Suprapubic skin (tissue), 3 donors: ENCODE results near the gene CNTN2.

Experiments
- POLR2A ChIP-seq, 2 donors: fragments of 450-650 bp; IDR thresholded peaks; one replicate each; pipeline ENCODE4 v1.6.1; 2017; ENCODE audit warnings: antibody characterized with exemption in 2 of 2, mild to moderate bottlenecking in 2 of 2, moderate library complexity in 2 of 2
- TF ChIP-seq, protein P1 (sequence below), 2 donors: fragments of 200-600 bp in 1 of 2; fragments of 450-650 bp in 1 of 2; sonication (generic) in 1 of 2; IDR thresholded peaks; one replicate each; pipeline ENCODE4 v1.5.1; 2016 to 2019; ENCODE audit warnings: antibody characterized with exemption in 2 of 2, mild to moderate bottlenecking in 1 of 2, moderate library complexity in 1 of 2

DNA sequence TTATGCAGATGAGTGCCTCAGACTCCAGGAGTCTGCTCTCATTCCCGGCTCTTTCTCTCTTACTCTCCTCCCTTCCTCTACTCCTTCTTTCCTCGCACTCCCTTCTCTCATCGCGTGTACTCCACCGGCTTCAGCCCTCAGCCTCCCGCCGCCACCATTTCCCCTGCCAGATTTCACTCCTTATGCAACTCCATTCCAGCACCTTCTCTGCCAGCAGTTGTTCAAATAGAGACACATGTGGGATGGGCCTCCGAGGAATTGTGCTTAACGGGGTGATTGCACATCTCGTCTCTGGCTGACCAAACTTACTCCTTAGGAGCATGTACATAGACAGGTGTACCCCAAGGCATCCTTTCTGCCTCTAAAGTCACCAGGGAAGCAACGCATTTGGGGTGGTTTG is 2.1 kb downstream of the CNTN2 start:
- TF ChIP-seq, protein P1, sequence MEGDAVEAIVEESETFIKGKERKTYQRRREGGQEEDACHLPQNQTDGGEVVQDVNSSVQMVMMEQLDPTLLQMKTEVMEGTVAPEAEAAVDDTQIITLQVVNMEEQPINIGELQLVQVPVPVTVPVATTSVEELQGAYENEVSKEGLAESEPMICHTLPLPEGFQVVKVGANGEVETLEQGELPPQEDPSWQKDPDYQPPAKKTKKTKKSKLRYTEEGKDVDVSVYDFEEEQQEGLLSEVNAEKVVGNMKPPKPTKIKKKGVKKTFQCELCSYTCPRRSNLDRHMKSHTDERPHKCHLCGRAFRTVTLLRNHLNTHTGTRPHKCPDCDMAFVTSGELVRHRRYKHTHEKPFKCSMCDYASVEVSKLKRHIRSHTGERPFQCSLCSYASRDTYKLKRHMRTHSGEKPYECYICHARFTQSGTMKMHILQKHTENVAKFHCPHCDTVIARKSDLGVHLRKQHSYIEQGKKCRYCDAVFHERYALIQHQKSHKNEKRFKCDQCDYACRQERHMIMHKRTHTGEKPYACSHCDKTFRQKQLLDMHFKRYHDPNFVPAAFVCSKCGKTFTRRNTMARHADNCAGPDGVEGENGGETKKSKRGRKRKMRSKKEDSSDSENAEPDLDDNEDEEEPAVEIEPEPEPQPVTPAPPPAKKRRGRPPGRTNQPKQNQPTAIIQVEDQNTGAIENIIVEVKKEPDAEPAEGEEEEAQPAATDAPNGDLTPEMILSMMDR (IDR thresholded peaks at IDR 0.05), result no peak
- no peak for TF ChIP-seq POLR2A (IDR thresholded peaks at IDR 0.05)
